A549 (cell line): ENCODE results near the gene TM4SF20. TPM values are rescaled to one million over a fixed set of nuclear protein-coding genes. Genes with fewer than 3 reads are reported as not detected.

Experiments
- ATAC-seq, 2 experiments: fragments of 200-7000 bp in 1 of 2; fragments of >200 bp in 1 of 2; cut with Nextera tagmentation in 1 of 2; cut with Tn5 transposase in 1 of 2; 3 replicates each; pipeline versions ENCODE4 v1.8.0 to v1.9.1; 2018 to 2020; ENCODE audit warnings: mild to moderate bottlenecking in 1 of 2, moderate library complexity in 1 of 2
- CTCF ChIA-PET: fragments of 300-600 bp; sonication (Branson Sonifier 250); formaldehyde crosslinking; extraction: SDS; loops from one replicate; lab custom pipeline; 2021; ENCODE audit warnings: antibody characterized with exemption, inconsistent platforms; lab: Yijun Ruan, JAX
- POLR2A ChIA-PET: fragments of 350-600 bp; formaldehyde crosslinking; extraction: SDS; loops from one replicate; lab custom pipeline; 2021; ENCODE audit warnings: antibody characterized with exemption, inconsistent platforms; lab: Yijun Ruan, JAX
- DNase-seq, 2 experiments: peaks; one replicate each; pipeline versions ENCODE4 v3.0.0 to v3.0.0-alpha.2; 2011 to 2016; ENCODE audit warnings: low read depth in 1 of 2, low spot score in 1 of 2
- FAIRE-seq: peaks from 2 replicates; lab custom pipeline; 2011; peaks lifted over from hg19 to GRCh38; lab: Jason Lieb, UNC
- H3K27ac ChIP-seq, 2 experiments: fragments of >200 bp; sonication (Bioruptor Twin); formaldehyde crosslinking; 3 replicates each; pipeline ENCODE4 v1.5.1; 2016 to 2017
- H3K4me1 ChIP-seq: fragments of >200 bp; sonication (Bioruptor Twin); formaldehyde crosslinking; 3 replicates; pipeline ENCODE4 v1.6.1; 2016
- H3K4me2 ChIP-seq: fragments of >200 bp; sonication (Bioruptor Twin); formaldehyde crosslinking; 3 replicates; pipeline ENCODE4 v1.6.1; 2016
- H3K4me3 ChIP-seq: fragments of >200 bp; sonication (Bioruptor Twin); formaldehyde crosslinking; 3 replicates; pipeline ENCODE4 v1.5.1; 2016
- H3K9me3 ChIP-seq: fragments of >200 bp; sonication (Bioruptor Twin); formaldehyde crosslinking; 3 replicates; pipeline ENCODE4 v1.6.1; 2016
- EHF ChIP-seq: fragments of 250-450 bp; sonication (Bioruptor Pico); IDR thresholded peaks from 2 replicates; pipeline ENCODE4 v1.5.0; 2020; ENCODE audit warnings: mild to moderate bottlenecking
- FOSL2 ChIP-seq, 2 experiments: fragments of 450-650 bp in 1 of 2; fragments of >200 bp in 1 of 2; sonication (Bioruptor Twin) in 1 of 2; formaldehyde crosslinking; IDR thresholded peaks; 2 replicates each; pipeline versions ENCODE4 v1.5.0 to v1.6.1; 2016 to 2020; ENCODE audit warnings: mild to moderate bottlenecking in 1 of 2, moderate library complexity in 1 of 2
- HDAC2 ChIP-seq: fragments of 200-600 bp; sonication (generic); IDR thresholded peaks from 2 replicates; pipeline ENCODE4 v1.6.1; 2016
- HEYL ChIP-seq: fragments of 250-450 bp; sonication (Bioruptor Pico); IDR thresholded peaks from 2 replicates; pipeline ENCODE4 v1.8.0; 2021; ENCODE audit warnings: mild to moderate bottlenecking, moderate library complexity
- HOXA7 ChIP-seq: fragments of 250-450 bp; sonication (Bioruptor Pico); IDR thresholded peaks from 2 replicates; pipeline ENCODE4 v1.5.0; 2020; ENCODE audit warnings: mild to moderate bottlenecking, moderate library complexity
- HOXB5 ChIP-seq: fragments of 250-450 bp; sonication (Bioruptor Pico); IDR thresholded peaks from 2 replicates; pipeline ENCODE4 v1.5.0; 2020; ENCODE audit warnings: mild to moderate bottlenecking, moderate library complexity
- JUN ChIP-seq, 2 experiments: fragments of >200 bp; sonication (Bioruptor Twin); formaldehyde crosslinking; IDR thresholded peaks; 2 replicates in 1 of 2; 3 replicates in 1 of 2; pipeline ENCODE4 v1.6.1; 2016 to 2017
- MYC ChIP-seq: IDR thresholded peaks from 2 replicates; pipeline ENCODE4 v1.6.1; 2012; ENCODE audit warnings: mild to moderate bottlenecking, inconsistent platforms, low read length, improper control_type of control experiment, borderline replicate concordance
- NPAS2 ChIP-seq: fragments of 250-450 bp; sonication (Bioruptor Pico); IDR thresholded peaks from 2 replicates; pipeline ENCODE4 v1.8.0; 2022; ENCODE audit warnings: mild to moderate bottlenecking, moderate library complexity, borderline replicate concordance
- POLR2A ChIP-seq: IDR thresholded peaks from 2 replicates; pipeline ENCODE4 v1.6.1; 2012; ENCODE audit warnings: mild to moderate bottlenecking, low read length
- ZSCAN20 ChIP-seq: fragments of 250-450 bp; sonication (Bioruptor Pico); IDR thresholded peaks from 2 replicates; pipeline ENCODE4 v1.8.0; 2022; ENCODE audit warnings: mild to moderate bottlenecking, moderate library complexity
- WGBS: methylation state at CpG from one replicate; pipeline ENCODE4 v1.1.6; 2017; ENCODE audit errors: missing lambda C conversion rate; 5-methylcytosine and 5-hydroxymethylcytosine counted together
- polyA plus RNA-seq, 4 experiments: library from polyadenylated mRNA; depleted of rRNA in 3 of 4; stranded (reverse); fragments of >200 nt; fragmentation: RNase III in 1 of 4; extraction: RNeasy Plus Mini Kit Qiagen cat#74134 plus additional on column Dnase treatment in 1 of 4; gene quantifications; 2 replicates in 3 of 4; 3 replicates in 1 of 4; pipeline ENCODE4 v1.2.3, GENCODE V29; 2011 to 2017
- TF ChIP-seq, protein P1 (sequence below): fragments of >200 bp; sonication (Bioruptor Twin); formaldehyde crosslinking; IDR thresholded peaks from 2 replicates; pipeline ENCODE4 v1.6.1; 2016
- TF ChIP-seq, protein P2 (sequence below): fragments of >200 bp; sonication (Bioruptor Twin); formaldehyde crosslinking; IDR thresholded peaks from 3 replicates; pipeline ENCODE4 v1.5.1; 2016

TM4SF20 gene
- polyA plus RNA-seq, 2 of the 4 experiments (the other 2 are of a cell fraction) = 59.3 to 136 TPM

DNA sequence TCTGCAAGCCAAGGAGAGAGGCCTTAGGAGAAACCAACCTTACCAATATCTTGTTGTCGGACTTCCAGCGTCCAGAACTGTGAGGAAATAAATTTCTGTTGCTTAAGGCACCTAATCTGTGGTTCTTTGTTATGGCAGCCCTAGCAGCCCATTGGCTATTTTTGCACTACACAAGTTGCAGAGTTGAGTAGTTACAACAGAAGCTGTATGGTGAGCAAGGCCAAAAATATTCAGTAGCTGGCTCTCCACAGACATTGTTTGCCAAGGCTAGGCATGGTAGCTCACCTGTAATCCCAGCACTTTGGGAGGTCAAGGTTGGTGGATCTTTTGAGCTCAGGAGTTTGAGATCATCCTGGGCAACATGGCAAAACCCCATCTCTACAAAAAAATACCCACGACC lies 35.7 kb upstream of the TM4SF20 start:
- H3K4me1 ChIP-seq = peaks cover 65% of the 10 kb centered on the region
- H3K4me3 ChIP-seq = no peak overlapping the region
- ChIA-PET POLR2A (no interaction called here), CTCF (interaction anchor here (2.0 to 2.6 kb wide), 3 partner anchors 8 to 53 kb away, joined by 8 to 15 read pairs (median 12); no protein-coding TSS in a partner anchor)
- peak overlapping the region; percentile 40 for H3K4me2 ChIP-seq
- no peak for FAIRE-seq
- ATAC-seq = peak in 1 of 2 experiments; percentile 53; a peak in 3 of 6 replicates
- TF ChIP-seq ZSCAN20 (CRISPR knock-in tag) = no peak
- no peak for TF ChIP-seq FOSL2 (IDR thresholded peaks at IDR 0.05)
- TF ChIP-seq FOSL2 (CRISPR knock-in tag; IDR thresholded peaks at IDR 0.05) = peak; percentile 33; the same call in 1 of the 2 replicates
- peak in 1 of 2 experiments; percentile 55 for DNase-seq
- WGBS = 87% methylated on average over 3 of the region's 3 CpGs
- H3K27ac ChIP-seq = peak overlapping the region; percentile 80 to 89
- no peaks in the 10 kb centered on the region for H3K9me3 ChIP-seq

DNA sequence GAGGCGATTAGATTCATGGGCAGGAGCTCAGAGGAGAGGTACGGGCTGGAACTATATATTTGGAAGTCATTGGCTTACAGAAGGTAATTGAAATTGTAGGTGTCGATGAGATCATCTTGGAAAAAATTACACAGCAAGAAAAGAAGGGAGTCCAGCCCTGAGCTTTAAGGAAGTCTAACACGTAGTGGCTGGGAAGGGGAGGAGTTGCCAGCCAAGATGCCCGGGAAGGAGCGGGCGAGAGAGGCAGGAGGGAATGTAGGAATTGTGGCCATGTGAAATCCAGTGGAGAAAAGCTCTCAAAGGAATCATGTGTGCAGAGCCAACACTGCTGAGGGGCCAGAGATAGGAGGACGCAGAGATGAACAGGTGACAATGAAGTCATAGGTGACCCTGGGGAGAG lies 34.3 kb upstream of the TM4SF20 start:
- ChIA-PET CTCF (interaction anchor here (0.8 kb wide), 1 partner anchor 100 kb away, joined by 3 read pairs; no protein-coding TSS in a partner anchor), POLR2A (no interaction called here)
- ATAC-seq (no peak), FAIRE-seq (no peak), DNase-seq (no peak)
- Histone ChIP-seq H3K27ac (peak overlapping the region; percentile 62 to 88), H3K4me2 (peak overlapping the region; percentile 1; the same call in 1 of the 3 replicates), H3K4me1 (peaks cover 70% of the 10 kb centered on the region), H3K4me3 (no peak overlapping the region), H3K9me3 (no peaks in the 10 kb centered on the region)
- TF ChIP-seq HOXA7 (CRISPR knock-in tag) = no peak
- TF ChIP-seq HEYL = no peak
- TF ChIP-seq, protein P1, sequence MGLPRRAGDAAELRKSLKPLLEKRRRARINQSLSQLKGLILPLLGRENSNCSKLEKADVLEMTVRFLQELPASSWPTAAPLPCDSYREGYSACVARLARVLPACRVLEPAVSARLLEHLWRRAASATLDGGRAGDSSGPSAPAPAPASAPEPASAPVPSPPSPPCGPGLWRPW = no peak
- 92% methylated on average over 8 of the region's 8 CpGs for WGBS

DNA sequence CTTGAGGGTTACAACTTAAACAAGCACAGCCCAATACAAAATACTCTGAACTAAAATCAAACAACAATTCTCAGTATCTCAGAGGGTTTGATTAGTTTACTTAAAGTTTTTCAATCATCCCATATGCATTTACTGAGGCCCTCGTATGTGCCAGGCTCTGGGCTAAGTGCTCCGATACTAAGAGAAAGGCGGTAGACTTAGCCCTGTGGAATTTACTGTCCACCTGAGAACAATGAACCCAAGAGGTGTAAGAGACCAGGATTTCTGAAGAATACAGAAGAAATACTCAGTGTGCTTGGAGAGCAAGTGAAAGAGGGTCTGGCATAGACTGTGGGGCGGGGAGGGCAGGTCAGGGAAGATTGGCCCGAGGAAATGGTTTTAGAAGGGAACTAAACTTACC lies 33.8 kb upstream of the TM4SF20 start:
- Histone ChIP-seq H3K27ac (peak overlapping the region; percentile 62 to 88), H3K4me1 (peaks cover 74% of the 10 kb centered on the region), H3K9me3 (no peaks in the 10 kb centered on the region), H3K4me2 (0 out of 3 replicates have a peak overlapping the region, but pooled peaks have one; percentile 1), H3K4me3 (no peak overlapping the region)
- ChIA-PET POLR2A (no interaction called here), CTCF (no interaction called here)
- ATAC-seq (no peak), FAIRE-seq (no peak), DNase-seq (no peak)
- TF ChIP-seq, protein P2, sequence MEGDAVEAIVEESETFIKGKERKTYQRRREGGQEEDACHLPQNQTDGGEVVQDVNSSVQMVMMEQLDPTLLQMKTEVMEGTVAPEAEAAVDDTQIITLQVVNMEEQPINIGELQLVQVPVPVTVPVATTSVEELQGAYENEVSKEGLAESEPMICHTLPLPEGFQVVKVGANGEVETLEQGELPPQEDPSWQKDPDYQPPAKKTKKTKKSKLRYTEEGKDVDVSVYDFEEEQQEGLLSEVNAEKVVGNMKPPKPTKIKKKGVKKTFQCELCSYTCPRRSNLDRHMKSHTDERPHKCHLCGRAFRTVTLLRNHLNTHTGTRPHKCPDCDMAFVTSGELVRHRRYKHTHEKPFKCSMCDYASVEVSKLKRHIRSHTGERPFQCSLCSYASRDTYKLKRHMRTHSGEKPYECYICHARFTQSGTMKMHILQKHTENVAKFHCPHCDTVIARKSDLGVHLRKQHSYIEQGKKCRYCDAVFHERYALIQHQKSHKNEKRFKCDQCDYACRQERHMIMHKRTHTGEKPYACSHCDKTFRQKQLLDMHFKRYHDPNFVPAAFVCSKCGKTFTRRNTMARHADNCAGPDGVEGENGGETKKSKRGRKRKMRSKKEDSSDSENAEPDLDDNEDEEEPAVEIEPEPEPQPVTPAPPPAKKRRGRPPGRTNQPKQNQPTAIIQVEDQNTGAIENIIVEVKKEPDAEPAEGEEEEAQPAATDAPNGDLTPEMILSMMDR = no peak
- TF ChIP-seq HOXB5 (CRISPR knock-in tag) (no peak), POLR2A (no peak), JUN (IDR thresholded peaks at IDR 0.05) (no peak), NPAS2 (CRISPR knock-in tag) (no peak), EHF (CRISPR knock-in tag) (no peak)
- 93% methylated on average over 5 of the region's 5 CpGs for WGBS

DNA sequence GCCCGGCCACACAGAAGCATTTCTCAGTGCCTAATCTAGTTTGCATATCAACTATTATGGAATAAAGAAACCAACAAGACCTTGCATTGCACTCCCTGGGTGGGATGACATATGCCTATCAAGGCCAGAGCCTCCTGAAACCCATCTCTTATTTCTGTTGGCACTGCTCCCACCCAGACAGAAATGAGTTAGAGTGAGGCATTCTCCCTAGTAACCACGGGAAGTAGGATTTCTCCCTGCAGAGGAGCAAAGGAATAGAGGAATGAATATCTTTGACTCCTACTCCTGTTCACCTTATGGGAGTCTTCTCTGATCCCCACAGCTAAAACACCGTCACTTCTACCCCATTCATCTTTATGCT lies 32.9 kb upstream of the TM4SF20 start:
- Histone ChIP-seq H3K9me3 (no peaks in the 10 kb centered on the region), H3K4me3 (no peak overlapping the region), H3K4me2 (peak overlapping the region; percentile 42; the same call in 1 of the 3 replicates), H3K27ac (peak overlapping the region; percentile 62 to 88), H3K4me1 (peaks cover 84% of the 10 kb centered on the region)
- no peak for DNase-seq
- no peak for ATAC-seq
- ChIA-PET CTCF (interaction anchor here (1.1 to 3.6 kb wide), 3 partner anchors 8 to 62 kb away, joined by 4 to 15 read pairs (median 5); partner anchors contain the start of gene AGFG1), POLR2A (no interaction called here)
- TF ChIP-seq MYC = no peak
- 0 out of 2 replicates have a peak, but pooled peaks have one; percentile 15 for TF ChIP-seq HDAC2
- WGBS = 73% methylated on average over 3 of the region's 3 CpGs
- no peak for FAIRE-seq
